A673 (cell line): ENCODE measurements around the gene TBCD. TPM values are rescaled to one million over a fixed set of nuclear protein-coding genes. Genes with fewer than 3 reads are reported as not detected.

Experiments used
- BruUV-seq: library from RNA; stranded (reverse); fragments of 400-500 nt; replicated peaks from 2 replicates; lab custom pipeline; 2021; lab: Mats Ljungman, UMichigan
- CTCF ChIA-PET: fragments of 300-600 bp; sonication (Branson Sonifier 250); formaldehyde crosslinking; loops from one replicate; lab custom pipeline; 2022; ENCODE audit warnings: antibody characterized with exemption; lab: Charles Lee
- POLR2A ChIA-PET: fragments of 300-600 bp; sonication (Branson Sonifier 250); formaldehyde crosslinking; loops from one replicate; lab custom pipeline; 2022; ENCODE audit warnings: antibody characterized with exemption; ENCODE audit not compliant: low non-redundant PET; lab: Charles Lee
- DNase-seq: peaks from one replicate; pipeline ENCODE4 v3.0.0-alpha.2; 2015; ENCODE audit warnings: low spot score
- H3K27ac ChIP-seq: fragments of 200-600 bp; sonication (generic); 2 replicates; pipeline ENCODE4 v1.5.1; 2016; ENCODE audit warnings: mixed run types, low read depth, mild to moderate bottlenecking, mixed read lengths, antibody characterized with exemption, low read length; ENCODE audit not compliant: poor library complexity, severe bottlenecking
- H3K27me3 ChIP-seq: fragments of 200-600 bp; sonication (generic); replicated peaks from 2 replicates; pipeline ENCODE4 v1.6.1; 2017; ENCODE audit warnings: mixed run types, low read depth, mild to moderate bottlenecking, mixed read lengths, antibody characterized with exemption, low read length; ENCODE audit not compliant: insufficient read depth, poor library complexity
- H3K36me3 ChIP-seq: fragments of 200-600 bp; sonication (generic); 2 replicates; pipeline ENCODE4 v1.6.1; 2016; ENCODE audit warnings: mixed run types, mild to moderate bottlenecking, mixed read lengths, antibody characterized with exemption, low read length; ENCODE audit not compliant: insufficient read depth, poor library complexity, severe bottlenecking
- H3K4me1 ChIP-seq: fragments of 200-600 bp; sonication (generic); 2 replicates; pipeline ENCODE4 v1.6.1; 2017; ENCODE audit warnings: mixed run types, mild to moderate bottlenecking, mixed read lengths, antibody characterized with exemption, low read length; ENCODE audit not compliant: insufficient read depth, poor library complexity, severe bottlenecking
- H3K4me3 ChIP-seq: fragments of 200-600 bp; sonication (generic); 2 replicates; pipeline ENCODE4 v1.5.1; 2016; ENCODE audit warnings: low read depth, mixed run types, mild to moderate bottlenecking, mixed read lengths, low read length; ENCODE audit not compliant: poor library complexity, severe bottlenecking
- H3K9me3 ChIP-seq: fragments of 200-600 bp; sonication (generic); 2 replicates; pipeline ENCODE4 v1.6.1; 2016; ENCODE audit warnings: mixed run types, low read depth, mild to moderate bottlenecking, mixed read lengths, antibody characterized with exemption, low read length; ENCODE audit not compliant: poor library complexity, severe bottlenecking
- CTCF ChIP-seq: fragments of 300-800, 200-600 bp; sonication (generic); conservative IDR thresholded peaks from 2 replicates; pipeline ENCODE4 v1.5.1; 2017; ENCODE audit warnings: low read depth, mild to moderate bottlenecking, antibody characterized with exemption, low read length, moderate library complexity, mixed read lengths
- EZH2 ChIP-seq: fragments of 200-600 bp; sonication (generic); IDR thresholded peaks from 2 replicates; pipeline ENCODE4 v1.6.1; 2017; ENCODE audit warnings: borderline replicate concordance, low read depth, mild to moderate bottlenecking, mixed read lengths, antibody characterized with exemption, low read length; ENCODE audit not compliant: poor library complexity, severe bottlenecking
- intact Hi-C: fragments of 100-400 bp; cut with micrococcal nuclease; formaldehyde crosslinking; loops from one replicate; pipeline ENCODE4 v1.10.0; 2022; ENCODE audit not compliant: unreplicated experiment
- total RNA-seq: library from RNA; stranded (reverse); gene quantifications from 2 replicates; pipeline ENCODE4 v1.2.3, GENCODE V29; 2021

Gene TBCD
- total RNA-seq, 1 experiment from 2014 or later: 113 TPM

GRCh38 chr17:82799591-82799990 lies 47.7 kb downstream of the TBCD start:
- no TSS peak for BruUV-seq
- ChIA-PET CTCF (no interaction called here), POLR2A (no interaction called here)
- Histone ChIP-seq H3K36me3 (peaks cover 11% of the 10 kb centered on the region), H3K4me3 (no peak overlapping the region), H3K27ac (no peak overlapping the region), H3K9me3 (no peaks in the 10 kb centered on the region), H3K27me3 (no peaks in the 10 kb centered on the region), H3K4me1 (no peaks in the 10 kb centered on the region)
- TF ChIP-seq EZH2: no peak
- TF ChIP-seq CTCF: no peak
- no peak for DNase-seq
- intact Hi-C loops: no loop called here

- intact Hi-C loops: no loop called here
- no peaks in the 10 kb centered on the region for H3K27me3 ChIP-seq
- no TSS peak for BruUV-seq
- H3K36me3 ChIP-seq: peaks cover 11% of the 10 kb centered on the region
- no peak for DNase-seq
- H3K4me1 ChIP-seq: no peaks in the 10 kb centered on the region
- CTCF ChIA-PET: no interaction called here
- H3K9me3 ChIP-seq: no peaks in the 10 kb centered on the region
- no peak overlapping the region for H3K27ac ChIP-seq
- POLR2A ChIA-PET: no interaction called here
- TF ChIP-seq CTCF (no peak), EZH2 (no peak)
- no peak overlapping the region for H3K4me3 ChIP-seq
Observed at GRCh38 chr17:82800885-82801284, 49.0 kb downstream of the TBCD start.

GRCh38 chr17:82801377-82801970 lies 49.6 kb downstream of the TBCD start:
- Histone ChIP-seq H3K27me3 (no peaks in the 10 kb centered on the region), H3K4me1 (no peaks in the 10 kb centered on the region), H3K9me3 (no peaks in the 10 kb centered on the region), H3K27ac (no peak overlapping the region), H3K36me3 (peaks cover 13% of the 10 kb centered on the region), H3K4me3 (no peak overlapping the region)
- BruUV-seq: no TSS peak
- no peak for DNase-seq
- POLR2A ChIA-PET: no interaction called here
- TF ChIP-seq CTCF (no peak), EZH2 (no peak)
- CTCF ChIA-PET: no interaction called here
- intact Hi-C loops: no loop called here
